SIG-M5 treated with dmso at 0.1 percent for 504 hours (cell line): ENCODE measurements around the gene WDR7.

Source experiments
- DNase-seq: peaks from one replicate; lab custom pipeline; 2025; ENCODE audit not compliant: unreplicated experiment; lab: John Stamatoyannopoulos, UW

Gene WDR7

GRCh38 chr18:56789889-56790180, 138.7 kb downstream of the WDR7 start:
- no peak for DNase-seq

DNA sequence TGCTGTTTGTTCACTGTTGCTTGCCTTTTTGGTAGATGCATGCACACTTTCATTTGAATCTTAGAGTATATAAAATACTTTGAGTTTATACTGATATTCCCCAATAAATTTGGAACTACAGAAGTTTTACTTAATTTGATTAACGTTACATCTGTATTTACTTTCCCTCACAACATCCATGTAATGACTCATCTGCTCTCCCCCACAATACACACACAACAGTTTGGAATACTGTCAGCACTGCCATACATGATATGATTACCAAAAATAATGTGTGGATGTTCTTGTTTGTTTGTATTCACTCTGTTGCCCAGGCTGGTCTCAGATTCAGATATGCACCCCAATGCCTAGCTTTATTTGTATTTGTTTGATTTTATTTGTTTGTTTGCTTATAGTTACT, 144.2 kb downstream of the WDR7 start:
- DNase-seq: no peak

GRCh38 chr18:56799756-56800155, 148.6 kb downstream of the WDR7 start:
- no peak for DNase-seq

DNA sequence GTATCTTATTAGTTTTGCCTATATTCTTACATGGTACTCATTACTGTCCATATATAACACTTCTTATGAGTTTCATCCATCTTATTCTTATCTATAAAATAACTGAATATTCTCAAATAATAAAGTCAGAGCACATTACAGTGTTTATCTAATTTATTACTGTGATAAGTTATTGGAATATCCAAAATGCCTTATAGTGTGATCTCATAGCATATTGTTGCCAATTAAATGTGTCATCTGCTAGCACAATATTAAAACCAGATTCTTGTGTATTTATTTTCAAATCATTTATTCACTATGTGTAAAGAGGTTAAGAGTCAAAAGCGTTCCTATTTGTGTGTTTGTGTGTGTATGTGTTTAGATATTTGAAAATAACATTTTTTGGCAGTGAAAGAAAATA, 151.9 kb downstream of the WDR7 start:
- DNase-seq: no peak

DNA sequence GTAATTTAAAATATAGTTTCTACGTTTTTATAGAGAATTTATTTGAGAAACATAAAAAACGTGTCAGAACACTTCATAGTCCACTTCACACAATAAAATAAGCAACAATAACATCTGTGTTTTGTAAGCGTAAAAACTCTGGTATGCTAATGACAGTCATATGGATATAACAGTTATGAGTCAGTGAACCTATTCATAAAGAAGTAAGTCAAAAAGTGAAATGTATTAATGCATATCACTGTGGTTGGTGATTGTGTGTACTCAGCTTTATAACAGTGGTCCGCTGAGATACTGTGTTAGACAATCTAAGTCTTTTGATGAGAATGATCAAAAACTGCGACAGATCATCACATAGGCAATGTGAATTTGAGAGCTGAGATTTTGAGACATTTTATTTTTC, 153.2 kb downstream of the WDR7 start:
- DNase-seq: no peak

DNA sequence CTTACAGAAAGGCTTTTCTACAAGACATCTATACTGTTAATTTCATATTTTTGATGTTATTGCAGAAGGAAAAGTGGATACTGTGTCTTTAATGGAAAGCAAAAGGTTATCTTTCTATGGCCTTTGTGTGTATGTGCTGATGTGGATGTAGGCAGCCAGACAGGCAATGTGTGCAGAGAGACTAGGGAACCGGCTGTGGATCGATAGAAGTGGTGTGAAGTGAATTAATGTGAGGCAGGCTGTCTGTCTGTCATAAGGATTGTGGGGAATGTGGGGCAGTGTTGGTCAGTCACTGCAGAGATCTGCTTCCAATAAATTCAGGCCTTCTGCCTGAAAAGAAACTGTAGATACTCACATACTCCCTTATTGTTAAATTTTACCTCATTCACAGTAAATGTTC, 156.7 kb downstream of the WDR7 start:
- DNase-seq: no peak

- no peak for DNase-seq
Observed at GRCh38 chr18:56812674-56813073, 161.5 kb downstream of the WDR7 start.

DNA sequence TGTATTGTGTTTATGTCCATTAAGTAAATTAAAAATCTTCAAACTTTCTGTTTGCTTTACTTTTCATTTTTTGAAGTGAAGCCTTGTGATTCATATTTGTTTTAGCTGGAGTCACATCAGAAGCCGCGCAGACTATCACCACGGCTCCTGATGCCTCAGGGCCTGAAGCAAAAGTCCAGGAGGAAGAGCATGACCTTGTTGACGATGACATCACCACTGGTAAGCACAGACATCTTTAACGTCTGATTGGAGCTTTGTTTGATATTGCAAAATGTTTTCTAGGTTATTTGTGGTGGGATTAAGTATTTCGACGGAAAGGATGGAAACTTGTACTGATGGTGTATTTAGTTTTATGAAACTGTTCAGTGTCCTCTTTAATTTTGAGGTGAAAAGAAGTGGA, 164.8 kb downstream of the WDR7 start:
- no peak for DNase-seq

DNA sequence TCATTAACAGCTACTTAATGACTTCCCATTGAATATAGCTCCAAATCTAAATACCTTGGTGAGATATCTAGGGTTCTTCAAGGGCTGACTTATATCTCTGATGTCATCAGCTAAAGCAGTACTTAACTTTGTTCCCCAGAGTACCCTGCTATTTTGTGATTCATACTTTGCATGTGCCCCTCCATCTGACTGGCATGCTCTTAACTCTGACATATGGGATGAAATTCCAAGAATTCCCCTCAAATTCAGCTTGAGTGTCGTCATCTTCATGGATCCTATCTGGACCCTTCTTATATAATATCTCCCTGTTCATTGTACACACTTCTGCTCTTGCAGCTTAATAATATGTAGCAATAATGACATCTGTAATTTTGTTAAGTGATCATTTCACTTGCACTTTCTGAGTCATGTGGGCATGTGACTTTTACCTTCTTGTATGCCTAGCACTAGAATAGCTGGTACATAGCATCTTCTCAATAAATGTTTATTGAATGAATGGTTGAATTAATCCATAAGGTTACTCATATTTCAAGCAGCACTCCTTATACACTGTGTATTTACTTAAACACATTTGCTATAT, 172.9 kb downstream of the WDR7 start:
- peak; percentile 13 for DNase-seq

- DNase-seq: peak; percentile 68
Observed at GRCh38 chr18:56825321-56825720, 174.2 kb downstream of the WDR7 start.

- DNase-seq: no peak
Observed at GRCh38 chr18:56825878-56826277, 174.7 kb downstream of the WDR7 start.

GRCh38 chr18:56831988-56832387, 180.8 kb downstream of the WDR7 start:
- no peak for DNase-seq

- DNase-seq: no peak
Observed at GRCh38 chr18:56835331-56835730, 184.2 kb downstream of the WDR7 start.

GRCh38 chr18:56836173-56836572, 185.0 kb downstream of the WDR7 start:
- DNase-seq: no peak

GRCh38 chr18:56841836-56842235, 190.7 kb downstream of the WDR7 start:
- no peak for DNase-seq

- DNase-seq: no peak
Observed at GRCh38 chr18:56843241-56843640, 192.1 kb downstream of the WDR7 start.

DNA sequence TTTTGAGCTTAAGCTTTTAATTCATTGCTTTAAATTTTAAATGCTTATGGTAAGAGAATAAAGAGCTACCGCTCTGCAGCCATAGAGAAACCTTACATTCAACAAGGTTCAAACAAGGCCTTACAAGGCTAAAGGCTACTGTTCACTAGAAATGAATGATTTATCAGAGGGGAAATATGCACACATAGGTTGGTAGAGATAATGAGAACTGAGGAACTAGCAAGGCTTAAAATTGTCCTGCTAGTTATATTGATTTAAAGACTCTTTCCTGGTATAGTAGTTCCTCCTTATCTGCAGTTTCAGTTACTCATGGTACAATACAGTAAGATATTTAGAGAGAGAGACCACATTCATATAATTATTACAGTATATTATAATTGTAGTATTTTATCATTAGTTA, 193.4 kb downstream of the WDR7 start:
- DNase-seq: no peak

- peak; percentile 75 for DNase-seq
Observed at GRCh38 chr18:56851774-56852173, 200.6 kb downstream of the WDR7 start.

DNA sequence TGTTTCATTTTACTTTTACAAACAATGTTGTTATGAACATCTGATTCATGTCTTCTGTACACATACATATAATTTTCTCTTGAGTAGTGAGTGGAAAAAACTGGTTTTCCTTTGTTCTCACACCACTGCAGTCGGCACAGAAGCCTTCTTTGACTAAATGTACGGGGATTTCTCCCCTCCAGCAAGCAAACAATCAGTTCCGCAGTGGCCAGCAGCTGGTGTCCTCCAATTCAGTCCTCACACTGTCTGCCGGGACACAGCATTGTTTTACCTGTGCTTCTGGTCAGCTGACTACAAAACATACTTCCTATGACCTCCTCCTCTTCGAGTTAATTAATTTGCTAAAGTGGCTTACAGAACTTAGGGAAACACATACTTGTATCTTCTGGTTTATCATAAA, 202.8 kb downstream of the WDR7 start:
- DNase-seq: no peak

- DNase-seq: no peak
Observed at GRCh38 chr18:56861244-56861643, 210.1 kb downstream of the WDR7 start.

DNA sequence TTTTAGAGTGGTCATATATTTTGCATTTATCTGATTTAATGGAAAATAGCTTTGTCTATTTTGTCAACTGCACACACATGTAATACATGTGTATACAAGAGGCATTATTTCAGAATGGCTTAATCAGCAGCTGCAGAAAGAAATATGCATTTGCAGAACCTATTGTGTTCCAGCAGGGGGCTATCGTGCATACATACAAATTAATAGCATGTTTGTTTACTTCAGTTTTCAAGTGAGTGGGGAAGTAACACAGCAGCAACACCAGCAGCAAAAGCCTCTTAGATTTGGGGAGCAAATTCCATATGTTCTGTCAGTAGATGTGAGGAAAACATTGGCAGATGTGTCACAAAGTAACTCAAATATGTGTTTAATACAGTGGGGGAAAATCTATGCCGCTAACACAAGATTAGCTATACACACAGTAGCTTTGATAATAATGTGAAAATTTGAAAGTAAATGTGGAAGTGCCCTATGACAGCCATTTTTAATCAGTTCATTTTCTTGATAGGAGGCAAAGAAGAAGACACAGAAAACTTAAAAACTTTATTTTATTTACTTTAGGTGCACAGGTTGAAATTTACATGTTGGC, 218.1 kb downstream of the WDR7 start:
- DNase-seq: peak; percentile 69

GRCh38 chr18:56870982-56871381, 219.8 kb downstream of the WDR7 start:
- DNase-seq: no peak

- no peak for DNase-seq
Observed at GRCh38 chr18:56872140-56872539, 221.0 kb downstream of the WDR7 start.
